GM19025 (cell line): Measurements from ENCODE around the gene TMEM135.
"Not testable (repeated sequence)": the region's sequence is repeated elsewhere in the genome, so short reads cannot be mapped to it uniquely, and the experiment has no call there.

Experiments
- ATAC-seq: cut with Tn5 transposase; IDR thresholded peaks from one replicate; pipeline ENCODE4 v1.9.1; 2021; ENCODE audit warnings: mild to moderate bottlenecking, low read depth, moderate library complexity; ENCODE audit not compliant: unreplicated experiment

The TMEM135 gene

DNA sequence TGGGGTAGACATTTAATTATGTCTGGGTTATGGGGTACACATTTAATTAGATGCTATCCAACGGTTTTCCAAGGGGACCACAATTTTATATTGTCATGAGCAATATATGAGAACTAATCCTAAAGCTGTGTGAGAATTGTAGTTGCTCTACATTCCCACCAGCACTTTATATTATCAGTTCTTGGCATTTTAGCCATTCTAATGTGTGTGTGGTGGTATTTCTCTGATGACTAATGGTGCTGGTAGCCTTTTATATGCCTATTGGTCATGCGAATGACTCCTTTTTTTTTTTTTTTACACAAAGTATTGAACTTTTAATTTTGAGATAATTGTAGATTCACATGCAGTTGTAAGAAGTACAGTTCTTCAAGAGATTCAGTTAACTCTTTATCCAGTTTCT lies 26.2 kb downstream of the TMEM135 start:
- no peak for ATAC-seq

DNA sequence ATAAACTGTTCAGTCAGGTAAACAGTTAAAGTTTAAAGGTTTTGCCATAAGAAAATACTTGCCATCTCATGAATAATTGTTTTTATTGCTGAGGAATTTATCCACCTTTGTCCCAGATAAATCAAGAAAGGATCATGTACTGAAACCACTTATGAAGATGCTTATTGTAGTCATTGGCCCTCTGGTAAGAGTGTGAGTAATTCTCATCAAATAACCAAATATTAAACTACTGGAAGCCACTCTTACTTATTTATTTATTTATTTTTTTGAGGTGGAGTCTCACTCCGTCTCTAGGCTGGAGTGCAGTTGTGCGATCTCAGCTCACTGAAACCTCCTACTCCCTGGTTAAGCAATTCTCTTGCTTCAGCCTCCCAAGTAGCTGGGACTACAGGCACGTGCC lies 35.1 kb downstream of the TMEM135 start:
- ATAC-seq = no peak

DNA sequence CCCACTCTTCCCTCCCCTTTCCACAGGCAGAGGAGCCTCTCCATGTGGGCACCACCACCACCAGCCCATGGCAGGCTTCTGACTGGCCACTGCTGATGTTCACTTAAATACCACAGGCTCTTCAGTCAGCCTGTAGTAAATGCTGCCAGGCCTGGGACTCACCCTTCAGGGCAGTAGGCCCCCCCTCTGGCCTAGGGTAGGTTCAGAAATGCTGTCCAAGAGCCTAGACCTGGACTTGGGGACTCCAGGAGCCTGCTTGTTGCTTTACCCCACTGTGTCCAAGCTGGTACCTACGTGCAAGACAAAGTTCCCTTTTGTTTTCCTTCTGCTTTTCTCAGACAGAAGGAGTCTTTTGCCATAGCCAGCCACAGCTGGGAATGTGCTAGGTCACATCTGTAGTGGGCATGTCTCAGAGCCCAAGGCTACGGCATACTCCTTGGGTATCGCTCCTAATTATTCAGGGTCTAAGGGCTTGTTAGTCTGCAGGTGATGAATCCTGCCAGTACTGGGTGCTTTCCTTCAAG lies 38.6 kb downstream of the TMEM135 start:
- ATAC-seq = no peak

DNA sequence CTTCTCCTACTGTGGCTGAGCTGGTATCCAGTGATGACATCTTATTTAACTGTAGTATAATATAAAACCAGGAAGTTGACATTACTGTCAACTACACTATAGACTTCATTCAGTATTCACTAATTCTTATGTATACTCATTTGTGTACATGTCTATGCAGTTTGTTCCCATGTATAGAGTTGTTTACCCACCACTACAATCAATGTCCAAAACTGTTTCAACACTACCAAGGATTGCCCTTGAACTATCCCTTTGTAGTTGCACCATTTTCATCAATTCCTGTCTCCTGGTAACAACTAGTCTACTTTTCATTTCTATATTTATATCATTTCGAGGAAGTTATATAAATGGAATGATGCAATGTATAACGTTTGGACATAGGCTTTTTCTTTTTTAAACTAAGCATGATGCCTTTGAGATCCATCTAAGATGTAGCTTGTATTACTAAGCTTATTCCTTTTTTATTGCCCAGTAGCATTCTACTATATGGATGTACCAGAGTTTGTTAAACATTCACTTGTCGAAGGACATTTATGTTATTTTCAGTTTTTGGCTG lies 39.2 kb downstream of the TMEM135 start:
- no peak for ATAC-seq

DNA sequence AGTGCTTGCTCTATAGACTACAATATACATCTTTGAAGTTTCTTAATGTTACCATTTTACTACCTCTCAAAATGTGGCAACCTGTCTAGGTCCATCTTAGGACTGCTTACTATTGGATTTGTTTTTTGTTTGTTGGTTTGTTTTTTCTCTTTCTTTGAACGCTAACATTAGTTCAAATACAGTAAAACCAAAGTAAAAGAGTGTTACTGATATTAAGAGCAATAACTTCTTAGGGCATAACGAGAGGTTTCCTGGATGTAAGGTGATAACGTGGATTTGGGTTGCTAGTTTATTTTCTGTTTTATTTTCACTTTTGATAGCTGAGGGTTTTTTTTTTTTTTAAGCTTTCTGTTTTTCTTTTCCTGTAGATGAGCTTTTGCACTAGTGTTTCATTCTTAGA lies 43.6 kb downstream of the TMEM135 start:
- peak; percentile 77 for ATAC-seq

DNA sequence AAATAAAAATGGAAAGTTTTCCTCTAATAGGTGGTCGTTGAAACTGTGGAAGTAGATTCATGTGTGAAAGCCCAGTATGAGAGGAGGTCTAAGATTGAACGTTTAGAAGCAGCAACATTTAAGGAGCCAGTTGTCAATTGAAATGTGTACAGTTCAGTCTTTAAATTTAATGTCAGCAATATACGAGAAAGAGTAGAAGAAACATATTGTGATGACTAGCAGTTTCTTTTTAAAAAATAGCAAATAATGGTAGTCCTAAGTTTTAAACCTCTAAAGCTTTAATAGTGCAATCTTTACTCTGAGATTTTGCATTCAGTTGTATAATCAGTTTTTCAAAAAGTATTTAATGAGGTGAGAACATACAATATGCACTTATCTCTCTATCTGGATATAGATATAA lies 44.9 kb downstream of the TMEM135 start:
- ATAC-seq = no peak

DNA sequence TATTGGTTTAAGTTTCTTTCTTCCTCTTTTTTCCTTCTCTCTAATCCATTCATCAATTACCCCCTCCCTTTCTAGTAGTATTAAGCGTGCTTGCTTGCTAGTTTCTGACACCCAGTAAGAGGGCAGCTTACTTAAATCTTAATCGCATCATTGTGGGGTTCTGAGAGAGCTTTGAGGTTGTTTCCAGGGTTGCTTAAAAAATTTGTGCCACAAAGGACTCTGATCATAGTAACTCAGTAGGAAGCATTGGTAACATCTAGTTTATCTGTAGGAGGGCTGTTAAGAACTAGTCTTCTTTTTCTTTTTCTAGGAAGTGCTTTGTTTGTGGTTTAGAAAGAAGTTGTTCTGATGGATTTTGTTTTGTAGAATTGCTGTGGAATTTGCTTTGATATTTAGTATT lies 45.3 kb downstream of the TMEM135 start:
- no peak for ATAC-seq

DNA sequence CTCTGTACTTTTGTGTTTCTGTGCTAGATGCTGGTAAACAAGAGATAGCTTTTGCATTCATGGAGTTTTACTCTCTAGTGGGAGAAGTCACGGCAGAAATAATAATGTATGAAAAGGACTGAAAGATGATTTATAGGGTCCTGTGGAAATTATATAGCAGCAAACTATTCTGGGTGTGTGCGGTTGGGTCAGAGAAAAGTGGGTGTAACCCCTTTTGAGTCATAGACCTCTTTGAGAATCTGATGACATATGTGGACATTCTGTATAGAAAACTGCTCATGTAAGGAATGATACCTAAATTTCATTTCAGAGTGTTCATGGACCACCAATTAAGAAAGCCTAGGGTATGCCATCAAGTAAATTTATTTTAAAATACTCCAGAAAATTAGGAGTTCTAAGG lies 54.4 kb downstream of the TMEM135 start:
- no peak for ATAC-seq

DNA sequence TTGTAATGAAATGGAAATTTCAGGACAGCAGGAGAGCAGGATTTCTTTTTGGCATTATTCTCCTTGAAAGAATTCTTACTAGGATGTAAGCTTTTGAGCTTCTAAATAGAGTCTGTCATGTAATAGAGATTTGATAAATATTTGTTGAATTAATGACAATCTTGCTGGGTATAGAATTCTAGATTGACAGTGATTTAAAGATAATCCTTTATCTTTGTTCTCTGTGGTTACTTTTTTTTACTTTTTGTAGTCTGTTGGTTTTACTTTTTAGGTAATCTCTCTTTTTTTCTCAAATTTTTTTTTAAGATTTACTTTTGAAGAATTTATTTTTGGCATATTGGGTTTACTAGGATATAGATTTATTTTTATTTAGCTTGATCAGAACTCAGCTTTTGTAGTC lies 54.8 kb downstream of the TMEM135 start:
- ATAC-seq = no peak

DNA sequence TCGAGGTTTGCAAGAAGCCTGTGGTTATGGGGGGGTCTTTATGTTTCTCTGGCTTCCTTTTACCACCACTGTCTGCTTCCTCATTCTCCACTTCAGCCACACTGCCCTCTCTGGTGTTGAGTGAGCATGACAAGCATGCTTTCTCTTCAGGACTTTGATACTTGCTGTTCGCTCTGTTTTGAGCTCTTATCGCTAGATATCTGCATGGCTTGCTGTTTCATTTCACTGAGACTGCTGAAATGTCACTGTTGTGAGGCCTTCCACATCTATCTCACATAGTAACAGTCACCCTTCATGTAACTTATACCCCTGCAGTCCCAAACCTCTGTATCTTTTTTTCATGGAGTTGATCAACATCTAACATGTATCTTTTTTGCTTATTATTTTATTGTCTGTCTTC lies 59.8 kb downstream of the TMEM135 start:
- no peak for ATAC-seq

DNA sequence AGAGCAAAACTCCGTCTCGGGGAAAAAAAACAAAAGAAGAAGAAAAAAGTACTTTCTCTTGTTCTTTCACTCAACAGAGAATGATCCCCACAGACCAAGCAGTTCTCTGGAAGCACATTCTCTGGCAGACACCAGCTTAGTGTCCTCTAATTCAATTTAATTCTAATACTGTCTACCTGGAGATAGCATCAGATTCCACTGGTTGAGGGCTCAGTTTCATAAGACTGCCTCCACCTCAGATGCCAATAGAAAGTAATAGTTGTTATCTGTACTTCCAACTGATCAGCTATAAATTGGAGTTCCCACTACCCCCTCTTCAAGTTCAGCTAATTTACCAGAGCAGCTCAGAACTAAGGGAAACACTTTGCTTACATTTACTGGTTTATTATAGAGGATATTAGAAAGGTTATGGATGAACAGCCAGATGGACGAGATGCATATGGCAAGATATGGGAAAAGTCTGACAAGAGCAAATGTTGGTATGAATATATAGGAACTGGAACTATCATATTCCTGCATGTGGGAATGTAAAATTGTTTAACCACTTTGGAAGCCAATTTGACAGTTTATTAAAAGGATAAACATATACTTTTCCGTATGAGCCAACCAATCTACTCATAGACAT lies 64.3 kb downstream of the TMEM135 start:
- ATAC-seq = no peak

DNA sequence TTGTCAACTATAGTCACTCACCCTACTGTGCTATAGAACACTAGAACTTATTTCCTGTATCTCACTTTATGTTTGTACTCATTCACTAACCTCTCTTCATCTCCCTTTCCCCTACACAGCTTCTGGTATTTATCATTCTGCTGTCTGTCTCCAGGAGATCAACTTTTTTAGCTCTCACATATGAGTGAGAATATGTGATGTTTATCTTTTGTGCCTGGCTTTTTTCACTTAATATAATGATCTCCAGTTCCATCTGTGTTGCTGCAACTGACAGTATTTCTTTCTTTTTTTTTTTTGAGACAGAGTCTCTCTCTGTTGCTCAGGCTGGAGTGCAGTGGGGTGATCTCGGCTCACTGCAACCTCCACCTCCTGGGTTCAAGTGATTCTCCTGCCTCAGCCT lies 68.1 kb downstream of the TMEM135 start:
- ATAC-seq = not testable (repeated sequence)

DNA sequence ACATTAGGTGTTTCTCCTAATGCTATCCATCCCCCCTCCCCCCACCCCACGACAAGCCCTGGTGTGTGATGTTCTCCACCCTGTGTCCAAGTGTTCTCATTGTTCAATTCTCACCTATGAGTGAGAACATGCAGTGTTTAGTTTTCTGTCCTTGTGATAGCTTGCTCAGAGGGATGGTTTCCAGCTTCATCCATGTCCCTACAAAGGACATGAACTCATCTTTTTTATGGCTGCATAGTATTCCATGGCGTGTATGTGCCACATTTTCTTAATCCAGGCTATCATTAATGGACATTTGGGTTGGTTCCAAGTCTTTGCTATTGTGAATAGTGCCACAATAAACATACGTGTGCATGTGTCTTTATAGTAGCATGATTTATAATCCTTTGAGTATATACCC lies 69.6 kb downstream of the TMEM135 start:
- not testable (repeated sequence) for ATAC-seq

DNA sequence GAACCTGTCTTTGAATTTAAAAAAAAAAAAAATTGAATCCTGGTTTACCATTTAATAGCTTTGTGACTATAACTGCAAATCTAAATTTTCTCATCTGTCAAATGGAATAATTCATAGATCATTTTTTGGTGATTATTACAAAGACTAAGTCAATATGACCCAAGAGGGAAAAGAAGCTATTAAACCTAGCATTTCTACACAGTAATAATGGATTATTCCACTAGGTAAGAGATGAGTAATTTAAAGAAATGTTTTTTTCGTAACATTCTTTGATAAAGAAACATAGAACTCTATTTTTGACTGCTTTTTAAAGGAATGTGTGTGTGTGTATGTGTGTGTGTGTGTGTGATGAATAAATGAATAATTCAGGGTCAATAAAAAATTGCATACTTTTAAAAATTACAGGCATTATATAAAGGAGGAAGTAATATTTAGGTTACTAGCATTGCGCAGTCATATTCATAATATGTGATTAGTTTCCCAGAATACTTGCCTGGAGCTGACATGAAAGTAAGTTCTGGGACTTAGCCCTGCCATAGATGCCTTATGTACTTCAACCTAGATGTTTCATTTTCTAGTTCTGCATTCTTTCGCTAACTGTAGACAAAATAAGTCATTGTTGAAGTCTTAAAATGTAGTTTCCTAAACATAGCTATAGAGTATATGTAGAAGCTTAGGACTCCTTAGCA lies 72.9 kb downstream of the TMEM135 start:
- no peak for ATAC-seq

DNA sequence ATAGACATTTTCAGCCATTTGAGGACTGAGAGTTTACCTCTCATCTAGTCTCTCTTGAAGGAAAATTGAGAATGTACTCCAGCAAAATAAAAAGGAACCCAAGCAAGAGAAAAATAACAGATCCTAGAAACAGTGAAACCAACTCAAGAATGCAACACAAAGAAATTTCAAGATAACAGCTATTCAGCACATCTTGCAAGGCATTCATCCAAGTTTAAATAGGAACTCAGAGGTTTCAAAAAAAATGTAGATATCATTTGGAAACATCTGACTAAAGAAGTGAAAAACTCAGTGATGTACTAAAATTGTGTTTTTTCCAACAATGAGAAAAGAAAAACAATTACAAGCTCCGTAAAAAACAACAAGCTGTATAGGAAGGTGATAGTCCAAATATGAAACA lies 76.4 kb downstream of the TMEM135 start:
- no peak for ATAC-seq

DNA sequence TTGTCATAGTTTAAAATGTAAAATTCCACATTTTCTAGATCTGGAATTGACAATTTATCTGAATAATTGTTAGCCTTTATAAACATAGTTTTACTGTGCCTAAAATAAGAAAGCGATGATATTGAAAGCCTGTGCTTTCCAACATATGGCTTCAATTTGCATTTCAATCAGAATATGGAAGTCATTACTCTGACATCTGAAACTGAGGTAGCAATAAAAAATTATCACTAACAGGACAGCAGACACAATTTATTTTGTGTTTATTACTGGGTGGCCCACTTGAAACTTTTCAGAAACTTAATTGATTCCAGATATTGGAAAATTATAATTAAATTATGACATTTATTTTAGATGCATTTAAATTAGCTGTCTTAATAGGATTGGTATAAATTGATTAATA lies 78.5 kb downstream of the TMEM135 start:
- ATAC-seq = no peak

DNA sequence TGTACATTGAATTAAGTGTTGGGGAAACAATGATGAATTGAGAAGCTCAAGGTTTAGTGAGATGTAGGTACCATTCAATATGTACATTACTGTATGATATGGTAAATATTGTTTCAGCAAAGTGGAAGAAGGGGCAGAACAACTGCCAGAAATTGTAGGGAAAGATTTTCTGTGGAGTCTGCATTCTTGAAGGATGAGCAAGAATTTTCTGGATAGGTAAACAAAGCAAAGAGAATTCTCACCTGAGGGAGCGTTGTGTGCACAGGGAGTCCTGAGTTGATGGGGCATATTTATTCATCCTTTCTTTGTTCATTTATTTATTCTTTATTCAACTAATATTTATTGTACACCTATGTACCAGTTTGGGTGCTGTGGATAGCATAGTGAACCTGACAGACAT lies 83.2 kb downstream of the TMEM135 start:
- no peak for ATAC-seq

DNA sequence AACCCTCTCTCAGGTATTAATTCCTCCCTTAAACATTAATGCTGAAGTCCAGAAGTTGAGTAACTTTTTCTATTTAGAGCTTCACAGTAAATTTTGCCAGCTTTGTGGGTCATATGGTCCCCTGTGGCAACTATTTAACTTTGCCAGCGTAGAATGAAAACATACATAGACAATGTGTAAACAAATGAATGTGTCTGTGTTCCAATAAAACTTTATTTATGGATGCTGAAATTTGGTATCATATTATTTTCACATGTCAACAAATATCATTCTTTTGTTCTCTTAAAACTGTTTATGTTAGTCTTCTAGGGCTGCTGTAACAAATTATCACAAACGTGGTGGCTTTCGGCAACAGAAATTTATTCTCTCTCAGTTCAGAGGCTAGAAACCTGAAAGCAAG lies 85.1 kb downstream of the TMEM135 start:
- no peak for ATAC-seq

DNA sequence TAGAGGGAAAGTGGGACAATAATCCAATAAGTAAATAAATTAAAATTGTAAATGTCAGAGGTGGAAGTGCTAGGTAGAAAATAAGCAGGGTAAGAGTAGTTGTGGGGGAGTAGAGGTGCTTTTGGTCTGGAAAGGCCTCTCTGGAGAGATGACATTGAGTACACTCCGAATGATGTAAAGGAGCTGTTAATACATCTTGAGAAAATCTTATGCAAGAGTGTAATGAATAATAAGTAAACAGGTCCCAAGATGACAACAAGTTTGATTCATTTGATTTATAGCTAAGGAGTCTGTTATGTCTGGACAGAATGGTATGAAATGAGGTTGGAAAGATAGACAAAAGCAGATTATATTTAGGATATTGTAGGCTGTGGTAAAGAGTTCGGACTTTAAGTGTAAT lies 87.5 kb downstream of the TMEM135 start:
- no peak for ATAC-seq

DNA sequence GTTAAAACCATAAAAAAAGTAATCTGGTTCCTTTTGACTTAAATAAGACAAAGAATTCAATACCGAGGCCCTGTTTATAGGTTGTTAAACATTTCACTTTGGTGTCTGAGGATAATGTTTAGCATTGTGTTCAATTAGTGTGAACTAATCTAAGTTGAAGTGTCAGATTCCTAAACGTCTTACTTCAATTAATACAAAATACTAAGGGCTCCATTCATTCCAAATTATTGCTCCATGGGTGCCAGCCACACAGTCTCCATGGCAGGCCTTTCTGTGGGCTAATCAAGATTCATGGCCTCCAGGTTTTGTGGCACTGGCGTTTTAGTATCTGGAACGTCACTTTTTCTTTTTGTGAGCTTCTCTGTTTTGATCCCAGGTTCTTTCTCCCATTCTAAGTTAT lies 89.4 kb downstream of the TMEM135 start:
- ATAC-seq = no peak

DNA sequence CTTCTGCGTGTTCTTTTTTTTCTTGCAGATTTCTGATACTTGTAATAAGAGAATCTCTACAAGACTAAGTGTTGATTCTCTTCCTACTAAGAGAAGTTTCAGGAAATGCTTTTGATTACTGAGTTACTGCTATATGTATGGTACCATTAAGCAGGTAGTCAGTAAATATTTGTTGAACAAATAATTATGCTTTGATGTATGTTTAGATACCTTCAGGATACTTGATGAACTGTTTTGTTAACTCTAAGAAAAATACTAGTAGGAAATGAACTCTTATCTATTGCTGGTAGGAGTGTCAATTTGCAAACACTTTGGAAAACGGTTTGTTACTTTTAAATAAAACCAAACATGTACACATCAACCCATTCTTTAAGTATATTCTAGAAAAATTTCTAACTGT lies 90.6 kb downstream of the TMEM135 start:
- no peak for ATAC-seq

DNA sequence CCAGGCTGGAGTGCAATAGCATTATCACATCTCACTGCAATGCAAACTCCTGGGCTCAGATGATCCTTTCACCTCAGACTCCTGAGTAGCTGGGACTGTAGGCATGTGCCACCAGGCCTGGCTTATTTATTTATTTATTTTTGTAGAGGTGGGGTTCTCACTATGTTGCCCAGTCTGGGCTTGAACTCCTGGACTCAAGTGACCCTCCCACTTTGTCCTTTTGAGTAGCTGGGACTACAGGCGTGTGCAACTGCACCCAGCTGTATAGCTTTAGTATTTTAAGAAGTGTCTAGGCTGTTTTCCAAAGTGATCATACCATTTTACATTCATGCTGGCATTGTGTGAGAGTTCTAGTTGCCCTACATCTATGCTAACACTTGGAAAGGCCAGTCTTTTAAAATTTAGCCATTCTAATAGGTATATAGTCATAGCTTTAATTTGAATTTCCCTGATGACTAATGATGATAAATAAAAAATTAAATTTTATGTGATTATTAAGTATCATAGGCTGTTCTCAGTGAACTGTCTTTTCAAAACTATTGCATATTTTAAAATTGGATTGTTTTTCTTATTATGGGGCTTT lies 96.9 kb downstream of the TMEM135 start:
- no peak for ATAC-seq
